AG20443 (cell line): Measurements from ENCODE around the gene VAX1.

Source experiments
- DNase-seq: peaks from one replicate; pipeline ENCODE4 v3.0.0; 2012; ENCODE audit warnings: low spot score, mixed read lengths

The VAX1 gene

GRCh38 chr10:117163954-117164548 lies 26.0 kb upstream of the VAX1 start:
- no peak for DNase-seq

- DNase-seq: peak; percentile 35
Observed at GRCh38 chr10:117163061-117163953, 25.2 kb upstream of the VAX1 start.

- peak; percentile 20 for DNase-seq
Observed at GRCh38 chr10:117162093-117163060, 24.3 kb upstream of the VAX1 start.

GRCh38 chr10:117161386-117162033 lies 23.4 kb upstream of the VAX1 start:
- DNase-seq: no peak

- DNase-seq: no peak
Observed at GRCh38 chr10:117160567-117160966, 22.5 kb upstream of the VAX1 start.

- DNase-seq: no peak
Observed at GRCh38 chr10:117159390-117159789, 21.3 kb upstream of the VAX1 start.

- no peak for DNase-seq
Observed at GRCh38 chr10:117158297-117158696, 20.2 kb upstream of the VAX1 start.

- no peak for DNase-seq
Observed at GRCh38 chr10:117152668-117153067, 14.6 kb upstream of the VAX1 start.

- no peak for DNase-seq
Observed at GRCh38 chr10:117148284-117148683, 10.2 kb upstream of the VAX1 start.

GRCh38 chr10:117145019-117145418 lies 6.9 kb upstream of the VAX1 start:
- no peak for DNase-seq

- no peak for DNase-seq
Observed at GRCh38 chr10:117143103-117143823, 5.2 kb upstream of the VAX1 start.

GRCh38 chr10:117140525-117140902 lies 2.4 kb upstream of the VAX1 start:
- DNase-seq: no peak

GRCh38 chr10:117139581-117140524 lies 1.8 kb upstream of the VAX1 start:
- DNase-seq: no peak

GRCh38 chr10:117138838-117139580 lies 939 bp upstream of the VAX1 start:
- no peak for DNase-seq

GRCh38 chr10:117137031-117137910 lies 799 bp downstream of the VAX1 start:
- peak; percentile 71 for DNase-seq

GRCh38 chr10:117136391-117136975 lies 1.6 kb downstream of the VAX1 start:
- no peak for DNase-seq

- no peak for DNase-seq
Observed at GRCh38 chr10:117135480-117136140, 2.5 kb downstream of the VAX1 start.
